Gastroesophageal sphincter (tissue), 4 donors: Measurements from ENCODE around the gene COL7A1. TPM values are rescaled to one million over a fixed set of nuclear protein-coding genes. Genes with fewer than 3 reads are reported as not detected.

Experiments
- ATAC-seq: fragments of 150-250 bp; one replicate; pipeline ENCODE4 v1.9.1; 2016; ENCODE audit warnings: mild to moderate bottlenecking, moderate library complexity
- H3K27ac ChIP-seq, 4 donors: fragments of 200-600 bp; sonication (generic) in 3 of 4; 1 replicate in 3 of 4; 2 replicates in 1 of 4; pipeline ENCODE4 v1.5.1; 2016 to 2019
- H3K27me3 ChIP-seq: fragments of 200-600 bp; sonication (generic); one replicate; pipeline ENCODE4 v1.5.1; 2019
- H3K36me3 ChIP-seq, 2 donors: fragments of 200-600 bp; sonication (generic); one replicate each; pipeline ENCODE4 v1.5.1; 2019; ENCODE audit warnings: control low read depth in 1 of 2
- H3K4me1 ChIP-seq, 3 donors: fragments of 200-600 bp; sonication (generic); 1 replicate in 2 of 3; 2 replicates in 1 of 3; pipeline ENCODE4 v1.5.1; 2016 to 2019; ENCODE audit warnings: control low read depth in 2 of 3
- H3K4me3 ChIP-seq, 2 donors: fragments of 200-600 bp; sonication (generic); one replicate each; pipeline ENCODE4 v1.5.1; 2019; ENCODE audit warnings: mild to moderate bottlenecking in 1 of 2, moderate library complexity in 1 of 2
- H3K9me3 ChIP-seq, 3 donors: fragments of 200-600 bp; sonication (generic); one replicate each; pipeline ENCODE4 v1.5.1; 2017 to 2019; ENCODE audit warnings: control low read depth in 2 of 3
- CTCF ChIP-seq, 4 experiments: fragments of 200-600 bp in 2 of 4; fragments of 450-650 bp in 2 of 4; sonication (generic) in 1 of 4; IDR thresholded peaks; one replicate each; pipeline ENCODE4 v1.5.1; 2017 to 2019; ENCODE audit warnings: antibody characterized with exemption in 4 of 4, mild to moderate bottlenecking in 2 of 4, moderate library complexity in 2 of 4
- EP300 ChIP-seq: sonication (generic); formaldehyde crosslinking; IDR thresholded peaks from one replicate; pipeline ENCODE4 v1.6.1; 2017; ENCODE audit warnings: antibody characterized with exemption, mild to moderate bottlenecking
- POLR2A ChIP-seq, 2 donors: fragments of 450-650 bp; IDR thresholded peaks; one replicate each; pipeline ENCODE4 v1.6.1; 2017; ENCODE audit warnings: antibody characterized with exemption in 2 of 2, mild to moderate bottlenecking in 2 of 2, moderate library complexity in 1 of 2
- POLR2AphosphoS5 ChIP-seq: sonication (generic); formaldehyde crosslinking; IDR thresholded peaks from one replicate; pipeline ENCODE4 v1.6.1; 2017; ENCODE audit warnings: antibody characterized with exemption
- WGBS, 2 donors: methylation state at CpG; one replicate each; pipeline ENCODE4 v1.1.5; 2018; ENCODE audit warnings: low coverage in 1 of 2; 5-methylcytosine and 5-hydroxymethylcytosine counted together
- total RNA-seq, 4 donors: library from RNA; depleted of rRNA; stranded (reverse); fragments of >200 nt; gene quantifications; one replicate each; pipeline ENCODE4 v1.1.0, GENCODE V29; 2016

COL7A1 gene
- total RNA-seq, 4 donors from 2014 or later, result 1.7 to 3.9 (median 1.9) TPM

- TF ChIP-seq EP300 (no peak), POLR2A (IDR thresholded peaks at IDR 0.05) (no peak), CTCF (IDR thresholded peaks at IDR 0.05) (no peak), POLR2AphosphoS5 (no peak)
- Histone ChIP-seq H3K9me3 (no peaks in the 10 kb centered on the region), H3K4me3 (no peak overlapping the region), H3K36me3 (no peaks in the 10 kb centered on the region), H3K27me3 (peaks cover 39% of the 10 kb centered on the region), H3K4me1 (peaks cover 0 to 20% (median 12%) of the 10 kb centered on the region in 3 donors), H3K27ac (no peak overlapping the region)
- 100% methylated on average over 3 of the region's 14 CpGs; no CpG with 5 or more reads in 1 of the 2 donors for WGBS, 2 donors
- ATAC-seq, result no peak
Observed at GRCh38 chr3:48591436-48591835, 3.7 kb downstream of the COL7A1 start.

- TF ChIP-seq EP300 (no peak), CTCF (IDR thresholded peaks at IDR 0.05) (no peak), POLR2A (IDR thresholded peaks at IDR 0.05) (no peak), POLR2AphosphoS5 (no peak)
- ATAC-seq, result no peak
- H3K4me1 ChIP-seq, result no peaks in the 10 kb centered on the region
- 66 to 90% methylated on average over 3 to 6 of the region's 15 CpGs for WGBS, 2 donors
- no peak overlapping the region for H3K4me3 ChIP-seq
- H3K27ac ChIP-seq, result no peak overlapping the region
- peaks cover 17% of the 10 kb centered on the region for H3K27me3 ChIP-seq
- H3K36me3 ChIP-seq, result no peaks in the 10 kb centered on the region
- H3K9me3 ChIP-seq, result no peaks in the 10 kb centered on the region
Observed at GRCh38 chr3:48588230-48588629, 6.9 kb downstream of the COL7A1 start.

GRCh38 chr3:48587686-48588085, 7.4 kb downstream of the COL7A1 start:
- H3K4me3 ChIP-seq, result no peak overlapping the region
- no peaks in the 10 kb centered on the region for H3K36me3 ChIP-seq
- TF ChIP-seq EP300, result no peak
- no peak for TF ChIP-seq POLR2A (IDR thresholded peaks at IDR 0.05)
- TF ChIP-seq POLR2AphosphoS5, result no peak
- TF ChIP-seq CTCF (IDR thresholded peaks at IDR 0.05), result no peak
- 60% methylated on average over 4 of the region's 11 CpGs; no CpG with 5 or more reads in 1 of the 2 donors for WGBS, 2 donors
- H3K27me3 ChIP-seq, result peaks cover 12% of the 10 kb centered on the region
- H3K9me3 ChIP-seq, result no peaks in the 10 kb centered on the region
- H3K27ac ChIP-seq, result no peak overlapping the region
- no peaks in the 10 kb centered on the region for H3K4me1 ChIP-seq
- ATAC-seq, result no peak

GRCh38 chr3:48585411-48585810, 9.7 kb downstream of the COL7A1 start:
- Histone ChIP-seq H3K27me3 (no peaks in the 10 kb centered on the region), H3K36me3 (no peaks in the 10 kb centered on the region), H3K27ac (no peak overlapping the region), H3K4me3 (no peak overlapping the region), H3K4me1 (no peaks in the 10 kb centered on the region), H3K9me3 (no peaks in the 10 kb centered on the region)
- no peak for TF ChIP-seq POLR2A (IDR thresholded peaks at IDR 0.05)
- no peak for TF ChIP-seq CTCF (IDR thresholded peaks at IDR 0.05)
- no peak for TF ChIP-seq EP300
- TF ChIP-seq POLR2AphosphoS5, result no peak
- WGBS, 2 donors, result 86% methylated on average over 1 of the region's 8 CpGs; no CpG with 5 or more reads in 1 of the 2 donors
- no peak for ATAC-seq

GRCh38 chr3:48584836-48585235, 10.3 kb downstream of the COL7A1 start:
- WGBS, 2 donors, result no CpG with 5 or more reads among the region's 9 CpGs
- Histone ChIP-seq H3K27me3 (no peaks in the 10 kb centered on the region), H3K4me1 (no peaks in the 10 kb centered on the region), H3K9me3 (no peaks in the 10 kb centered on the region), H3K36me3 (no peaks in the 10 kb centered on the region), H3K27ac (no peak overlapping the region), H3K4me3 (no peak overlapping the region)
- no peak for TF ChIP-seq CTCF (IDR thresholded peaks at IDR 0.05)
- ATAC-seq, result no peak
